GM19463 (cell line): Measurements from ENCODE around the gene SSTR3.
"Not testable (repeated sequence)": the region's sequence is repeated elsewhere in the genome, so short reads cannot be mapped to it uniquely, and the experiment has no call there.

ENCODE experiments used
- ATAC-seq: cut with Tn5 transposase; IDR thresholded peaks from one replicate; pipeline ENCODE4 v1.9.1; 2021; ENCODE audit warnings: mild to moderate bottlenecking, moderate library complexity; ENCODE audit not compliant: unreplicated experiment

SSTR3 gene

GRCh38 chr22:37243402-37244113 lies 31.3 kb upstream of the SSTR3 start:
- no peak for ATAC-seq

- ATAC-seq = peak; percentile 65
Observed at GRCh38 chr22:37242395-37242918, 30.2 kb upstream of the SSTR3 start.

DNA sequence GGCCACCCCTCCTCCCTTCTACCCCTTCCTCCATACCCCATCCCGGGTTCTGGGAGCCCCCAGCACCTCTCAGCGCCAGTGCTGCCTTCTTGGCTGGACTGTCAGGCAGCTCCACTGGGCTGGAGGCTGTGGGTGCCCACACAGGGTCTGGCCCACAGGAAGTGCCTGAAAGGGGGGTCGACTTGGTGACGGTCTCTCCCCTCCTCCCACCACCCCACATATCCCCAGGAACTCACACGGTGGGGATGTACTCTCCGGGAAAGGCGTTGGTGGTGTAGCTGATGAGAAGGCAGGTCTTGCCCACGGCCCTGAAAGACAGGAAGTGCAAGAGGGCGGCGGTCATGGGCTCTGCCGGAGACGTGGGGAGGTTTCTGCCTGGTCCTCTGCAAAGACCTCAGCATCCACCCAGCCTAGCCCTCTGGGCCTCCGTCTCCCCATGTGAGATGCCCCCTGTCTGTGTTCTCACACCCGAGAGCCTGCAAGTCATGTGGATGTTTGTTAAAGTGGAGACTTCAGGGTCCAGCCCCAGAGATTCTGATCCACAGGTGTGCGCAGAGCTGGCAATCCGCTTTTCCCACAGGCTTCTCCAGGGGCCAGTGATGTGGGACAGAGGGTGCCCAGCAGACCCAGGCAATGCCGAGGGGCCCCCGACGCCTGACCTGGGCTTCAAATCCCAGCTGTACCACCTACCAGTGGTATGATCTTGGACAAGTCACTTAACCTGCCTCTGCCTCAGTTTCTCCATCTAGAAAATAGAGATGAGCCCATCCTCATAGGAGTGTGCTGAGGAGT lies 29.3 kb upstream of the SSTR3 start:
- no peak for ATAC-seq

DNA sequence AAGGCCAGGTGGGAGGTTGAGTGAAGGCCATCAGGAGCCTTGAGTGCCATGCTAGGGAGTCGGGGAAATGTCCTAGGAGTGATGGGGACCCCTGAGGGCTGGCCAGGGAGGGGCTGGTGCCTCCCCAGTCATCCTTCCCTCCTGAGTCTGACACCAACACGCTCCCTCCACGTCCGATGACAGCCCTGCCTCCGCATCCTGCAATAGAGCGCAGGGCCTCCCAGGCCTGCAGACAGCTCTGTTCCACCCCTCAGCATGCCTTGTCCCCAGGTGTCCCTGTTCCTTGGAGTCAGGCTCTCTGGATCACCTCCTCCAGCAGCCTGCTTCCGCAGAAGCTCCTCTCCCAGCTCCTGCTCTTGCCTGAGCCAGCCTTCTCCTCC lies 28.7 kb upstream of the SSTR3 start:
- no peak for ATAC-seq

DNA sequence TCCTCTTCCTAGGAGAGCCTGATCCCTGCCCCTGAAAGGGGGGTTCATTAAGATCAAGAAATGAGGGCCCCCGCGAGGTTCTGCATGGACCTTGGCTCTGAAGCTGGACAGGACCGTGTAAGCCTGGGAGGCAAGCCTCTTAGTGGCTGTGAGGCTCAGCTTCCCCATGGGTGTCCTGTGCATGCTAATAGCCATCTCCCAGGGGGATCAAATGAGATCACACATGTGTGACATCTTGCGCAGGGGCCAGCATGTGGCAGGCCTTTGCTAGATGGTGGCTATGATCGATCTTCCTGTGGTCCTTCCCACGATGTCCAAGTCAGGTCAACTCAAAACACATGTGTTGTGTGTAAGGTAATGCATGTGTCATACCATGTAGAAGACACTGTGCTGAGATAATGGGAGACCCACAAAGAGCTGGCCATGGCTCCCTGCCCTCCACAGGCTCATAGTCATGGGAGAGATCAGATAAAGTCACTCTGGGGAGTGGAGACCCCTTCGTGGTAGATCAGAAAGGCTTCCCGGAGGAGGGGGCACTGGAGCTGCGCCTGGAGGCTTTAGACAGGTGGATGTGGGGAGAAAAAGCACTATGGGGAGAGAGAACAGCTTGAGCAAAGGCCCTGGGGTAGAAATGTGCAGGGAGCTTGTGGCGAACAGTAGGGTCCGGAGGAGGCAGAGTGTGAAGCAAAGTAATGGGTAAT lies 28.1 kb upstream of the SSTR3 start:
- ATAC-seq = no peak

GRCh38 chr22:37239336-37240239 lies 27.3 kb upstream of the SSTR3 start:
- no peak for ATAC-seq

DNA sequence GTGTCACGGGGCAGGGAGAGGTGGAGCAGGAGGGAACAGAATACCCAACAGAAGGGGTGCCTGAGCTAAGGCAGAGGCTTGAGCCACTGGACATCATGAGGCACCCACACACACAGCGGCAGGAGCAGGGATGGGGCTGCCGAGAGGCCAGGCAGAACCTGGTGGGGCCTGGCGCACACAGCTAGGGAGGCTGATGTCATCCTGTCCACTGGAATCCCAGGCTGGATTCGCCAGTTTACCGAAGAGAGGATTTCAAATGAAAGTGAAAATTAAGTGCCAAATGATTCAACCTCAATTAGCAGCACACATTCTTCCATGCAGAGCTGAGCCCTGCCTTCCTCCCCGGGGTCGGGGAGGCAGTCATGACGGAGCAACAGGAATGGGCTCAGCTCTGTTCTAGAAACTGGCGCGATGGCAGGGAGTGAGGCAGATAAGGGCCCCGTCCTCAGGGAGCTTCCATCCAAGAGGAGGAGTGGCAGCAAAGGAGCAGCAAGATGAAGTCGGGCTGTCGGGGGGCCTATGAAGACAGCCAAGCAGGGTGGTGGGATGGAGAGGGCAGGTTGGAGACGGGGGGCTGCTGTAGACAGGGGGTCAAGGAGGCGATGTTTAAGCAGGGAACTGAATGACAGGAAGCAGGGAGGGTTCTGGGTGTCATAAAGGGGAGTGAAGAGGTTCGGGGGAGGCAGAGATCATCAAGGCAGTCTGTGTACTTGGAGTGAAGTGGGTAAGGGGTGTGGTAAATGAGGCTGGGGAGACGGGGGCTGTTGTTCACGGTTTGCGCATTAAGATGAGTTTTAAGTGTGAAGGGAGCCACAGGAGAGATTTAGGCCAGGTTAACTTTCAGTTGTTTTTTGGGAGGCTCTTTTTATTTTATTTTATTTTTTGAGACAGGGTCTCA lies 25.3 kb upstream of the SSTR3 start:
- ATAC-seq = no peak

DNA sequence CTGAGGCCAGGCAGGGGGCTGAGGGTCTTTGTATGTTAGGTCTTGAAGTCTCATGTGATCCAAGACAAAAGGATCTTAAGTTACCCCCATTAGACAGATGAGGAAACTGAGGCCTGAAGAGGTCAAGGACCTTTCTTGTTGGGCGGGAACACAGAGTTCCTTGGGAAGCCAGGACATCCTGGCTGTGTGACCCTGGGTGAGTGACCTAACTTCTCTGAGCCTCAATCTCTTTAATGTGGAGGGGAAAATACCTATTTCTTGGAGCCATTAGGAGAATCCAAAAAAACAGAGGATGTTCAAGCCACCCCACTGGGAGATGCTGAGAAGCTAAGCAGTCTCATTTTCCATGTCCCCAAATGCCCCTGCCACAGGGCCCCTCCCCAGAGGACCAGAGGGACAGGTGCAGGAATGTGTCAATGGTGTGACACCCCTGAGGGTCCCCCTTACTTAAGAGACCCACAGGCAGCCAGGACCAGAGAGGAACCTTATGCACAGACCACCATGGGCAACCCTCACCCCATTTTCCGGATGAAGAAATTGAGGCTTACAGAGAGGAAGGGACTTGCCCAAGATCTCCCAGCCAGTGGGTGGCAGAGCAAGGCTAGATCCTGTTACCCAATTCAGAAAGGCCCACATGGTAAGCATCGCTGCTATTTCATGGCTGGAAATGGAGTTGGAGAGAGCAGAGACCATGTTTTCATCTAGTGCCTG lies 23.8 kb upstream of the SSTR3 start:
- ATAC-seq = no peak

DNA sequence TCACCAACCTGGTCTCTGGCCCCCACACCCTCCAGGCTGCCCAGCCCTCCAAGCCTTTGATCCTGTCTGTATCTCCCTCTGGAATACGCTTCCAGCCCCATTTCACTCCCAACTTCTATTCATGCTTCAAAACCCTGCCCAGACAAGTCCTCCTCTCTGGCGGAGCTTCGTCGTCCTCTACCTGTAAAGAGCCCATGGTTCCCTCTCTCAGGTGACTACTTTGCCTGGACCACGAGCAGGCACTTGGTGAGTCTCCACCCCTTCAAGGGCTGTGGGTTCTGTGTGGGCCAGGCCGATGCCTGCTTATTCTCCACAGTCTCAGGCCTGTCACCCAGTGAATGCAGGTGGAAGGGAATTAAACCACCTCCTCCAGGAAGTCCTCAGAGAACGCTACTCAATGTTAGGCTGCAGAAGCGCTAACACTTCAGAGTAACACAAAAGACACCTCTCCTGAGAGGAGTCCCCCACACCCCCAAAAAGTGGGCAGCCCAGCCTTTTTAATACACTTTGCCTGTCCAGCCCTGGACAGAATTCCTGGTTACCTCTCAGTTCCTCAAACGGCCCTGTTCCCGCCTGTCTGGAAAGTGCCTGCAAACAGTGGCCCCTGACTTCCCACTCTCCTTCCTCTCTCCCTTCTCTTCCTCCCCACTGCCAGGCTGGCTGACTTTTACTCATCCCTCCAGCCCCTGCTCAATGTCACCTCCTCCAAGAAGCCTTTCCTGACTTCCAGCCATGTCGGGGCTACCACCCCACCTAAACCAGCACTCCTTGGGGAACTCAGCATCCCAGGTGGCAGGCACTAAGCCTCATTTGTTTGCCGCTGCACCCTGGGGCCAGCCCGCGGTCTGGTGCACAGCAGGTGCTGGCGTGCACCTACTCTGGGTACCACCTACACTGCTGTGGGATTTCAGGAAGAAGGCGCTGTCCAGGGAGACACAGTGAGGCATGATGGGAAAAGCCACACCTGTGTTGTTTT lies 22.7 kb upstream of the SSTR3 start:
- ATAC-seq = no peak

DNA sequence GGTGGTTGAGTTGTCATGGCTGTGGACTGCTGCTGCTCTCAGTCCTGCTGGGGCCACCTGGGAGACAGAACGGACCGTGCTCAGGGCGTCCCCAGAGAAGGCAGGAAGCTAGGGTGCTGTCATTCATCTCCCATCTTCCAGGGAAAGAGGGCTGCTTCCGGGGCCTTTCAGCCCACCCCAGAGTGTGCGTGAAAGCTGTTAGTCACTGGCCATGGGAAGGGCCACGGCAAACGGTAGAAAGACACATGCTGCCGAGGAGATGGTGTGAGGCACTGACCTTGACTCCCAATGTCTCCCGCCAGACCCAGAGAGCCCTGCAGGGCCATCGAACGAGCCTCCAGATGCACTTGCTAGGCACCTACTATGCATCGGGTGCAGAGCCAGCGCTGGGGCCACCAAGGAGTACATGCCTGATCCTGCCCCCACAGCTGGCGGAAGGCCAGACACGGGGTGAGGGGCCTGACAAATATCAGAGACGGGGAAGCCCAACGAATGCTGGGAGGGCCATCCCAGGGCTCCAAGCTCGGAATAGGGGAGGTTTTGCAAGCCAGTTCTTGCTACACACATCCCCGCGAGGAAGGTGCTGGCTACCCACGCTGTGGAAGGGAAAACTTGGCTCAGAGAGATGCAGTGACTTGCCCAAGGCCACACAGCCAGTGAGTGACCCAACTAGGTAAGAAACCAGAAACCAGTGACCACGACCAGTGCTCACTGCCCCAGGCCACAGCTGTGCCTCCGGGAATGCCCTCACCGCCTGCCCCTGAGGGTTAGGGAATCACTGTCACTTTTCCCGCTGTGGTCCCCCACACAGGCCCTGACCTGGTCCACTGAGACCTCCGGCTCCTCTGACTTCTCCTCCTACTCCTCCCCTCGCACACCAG lies 21.7 kb upstream of the SSTR3 start:
- no peak for ATAC-seq

GRCh38 chr22:37233371-37233750 lies 21.1 kb upstream of the SSTR3 start:
- not testable (repeated sequence) for ATAC-seq

GRCh38 chr22:37232140-37232998 lies 20.1 kb upstream of the SSTR3 start:
- no peak for ATAC-seq

DNA sequence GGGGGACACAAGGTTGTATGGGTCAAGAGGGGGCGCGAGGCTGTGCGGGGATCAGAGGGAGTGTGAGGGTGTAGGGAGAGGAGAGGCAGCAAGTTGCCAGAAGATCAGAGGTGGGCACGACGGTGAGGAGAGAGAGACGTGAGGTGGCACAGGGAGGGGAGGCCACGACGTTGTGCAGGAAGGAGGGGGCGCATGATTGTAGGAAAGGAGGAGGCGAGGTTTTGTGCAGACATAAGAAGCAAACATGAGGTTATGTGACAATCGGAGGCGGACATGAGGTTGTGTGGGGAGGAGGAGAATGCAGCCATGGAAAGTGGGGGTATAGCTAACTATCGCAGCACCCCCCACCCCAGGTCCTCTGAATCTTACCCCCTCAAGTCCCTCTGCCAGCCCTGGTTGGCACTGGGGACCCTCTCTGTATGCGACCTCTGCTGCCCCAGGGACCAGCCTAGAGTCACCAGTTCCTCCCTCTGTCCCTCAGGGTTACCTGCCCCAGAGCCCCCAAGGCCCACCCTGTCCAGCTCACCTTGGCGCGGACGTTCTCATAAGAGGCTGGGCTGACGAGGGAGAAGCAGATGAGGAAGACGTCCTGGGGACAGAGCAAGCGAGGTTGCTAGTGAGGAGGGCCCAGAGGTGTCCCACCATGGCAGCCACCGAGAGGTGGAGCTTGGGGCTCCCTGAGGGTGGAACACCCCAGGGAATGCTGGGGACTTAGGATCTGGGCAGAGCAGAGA lies 19.3 kb upstream of the SSTR3 start:
- ATAC-seq = no peak

GRCh38 chr22:37230673-37231405 lies 18.6 kb upstream of the SSTR3 start:
- peak; percentile 29 for ATAC-seq
